ENCODE measurements around the gene CSMD2. TPM values are rescaled to one million over a fixed set of nuclear protein-coding genes. Genes with fewer than 3 reads are reported as not detected.
"Not testable (repeated sequence)": the region's sequence is repeated elsewhere in the genome, so short reads cannot be mapped to it uniquely, and the experiment has no call there.

Gene CSMD2
- total RNA-seq, 6 experiments from 2014 or later = under 0.01 to 0.19 (median 0.09) TPM; not detected in 1

DNA sequence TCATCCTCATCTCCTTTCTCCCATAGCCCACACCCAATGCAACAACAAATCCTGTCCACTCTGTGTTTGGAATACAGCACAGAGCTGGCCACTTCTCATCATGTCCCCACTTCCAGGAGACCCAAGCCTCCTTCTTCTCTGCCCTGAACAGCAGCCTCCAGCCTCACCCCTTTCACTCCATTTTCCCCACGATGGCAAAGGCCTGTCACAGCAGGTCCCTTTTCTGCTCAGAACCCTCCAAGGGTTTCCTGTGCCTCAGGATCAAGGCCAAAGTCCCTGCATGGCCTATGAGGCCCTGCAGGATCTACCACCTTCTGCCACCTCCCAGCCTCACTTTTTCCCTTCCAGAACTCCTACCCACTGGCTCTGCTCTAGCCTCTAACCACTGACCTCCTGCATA lies 78.5 kb downstream of the CSMD2 start:
- WGBS (ENCODE audit: insufficient coverage, low coverage, low lambda C conversion rate, missing lambda C conversion rate) = 78% methylated on average over 1 of the region's 1 CpG
- Histone ChIP-seq H3K27ac (no peak overlapping the region), H3K9me3 (no peaks in the 10 kb centered on the region), H3K4me3 (no peak overlapping the region), H3K4me1 (no peaks in the 10 kb centered on the region), H3K27me3 (no peaks in the 10 kb centered on the region), H3K36me3 (no peaks in the 10 kb centered on the region)
- ATAC-seq (no peak), DNase-seq (no peak)
- intact Hi-C loops (cut with DNase I) = no loop called here
- TF ChIP-seq, protein P1, sequence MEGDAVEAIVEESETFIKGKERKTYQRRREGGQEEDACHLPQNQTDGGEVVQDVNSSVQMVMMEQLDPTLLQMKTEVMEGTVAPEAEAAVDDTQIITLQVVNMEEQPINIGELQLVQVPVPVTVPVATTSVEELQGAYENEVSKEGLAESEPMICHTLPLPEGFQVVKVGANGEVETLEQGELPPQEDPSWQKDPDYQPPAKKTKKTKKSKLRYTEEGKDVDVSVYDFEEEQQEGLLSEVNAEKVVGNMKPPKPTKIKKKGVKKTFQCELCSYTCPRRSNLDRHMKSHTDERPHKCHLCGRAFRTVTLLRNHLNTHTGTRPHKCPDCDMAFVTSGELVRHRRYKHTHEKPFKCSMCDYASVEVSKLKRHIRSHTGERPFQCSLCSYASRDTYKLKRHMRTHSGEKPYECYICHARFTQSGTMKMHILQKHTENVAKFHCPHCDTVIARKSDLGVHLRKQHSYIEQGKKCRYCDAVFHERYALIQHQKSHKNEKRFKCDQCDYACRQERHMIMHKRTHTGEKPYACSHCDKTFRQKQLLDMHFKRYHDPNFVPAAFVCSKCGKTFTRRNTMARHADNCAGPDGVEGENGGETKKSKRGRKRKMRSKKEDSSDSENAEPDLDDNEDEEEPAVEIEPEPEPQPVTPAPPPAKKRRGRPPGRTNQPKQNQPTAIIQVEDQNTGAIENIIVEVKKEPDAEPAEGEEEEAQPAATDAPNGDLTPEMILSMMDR (IDR thresholded peaks at IDR 0.05) = no peak
- no peak for TF ChIP-seq POLR2A (IDR thresholded peaks at IDR 0.05)

DNA sequence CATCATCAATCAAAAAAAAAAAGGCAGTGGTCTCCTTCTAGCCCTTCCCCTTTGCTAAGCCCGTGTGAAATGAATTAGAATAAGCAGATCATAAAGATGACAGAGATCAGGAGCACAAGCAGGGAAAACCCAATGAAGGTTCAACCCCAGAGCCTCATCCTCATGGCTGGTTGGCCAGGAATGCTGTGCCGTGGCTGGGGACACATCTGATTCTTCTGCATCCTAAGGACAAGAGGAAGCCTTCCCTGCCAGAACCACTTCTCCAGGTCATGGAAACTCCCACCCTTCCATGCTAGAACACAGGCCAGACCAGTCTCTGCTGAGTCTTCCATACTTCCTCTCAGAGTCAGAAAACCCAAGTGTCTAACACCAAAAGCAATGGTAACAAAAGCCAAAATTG lies 81.1 kb downstream of the CSMD2 start:
- TF ChIP-seq POLR2A (IDR thresholded peaks at IDR 0.05) = no peak
- TF ChIP-seq, protein P1 (IDR thresholded peaks at IDR 0.05) = no peak
- Histone ChIP-seq H3K36me3 (no peaks in the 10 kb centered on the region), H3K27me3 (no peaks in the 10 kb centered on the region), H3K9me3 (no peaks in the 10 kb centered on the region), H3K4me3 (no peak overlapping the region), H3K4me1 (no peaks in the 10 kb centered on the region), H3K27ac (no peak overlapping the region)
- DNase-seq (no peak), ATAC-seq (no peak)
- intact Hi-C loops (cut with DNase I) = no loop called here
- WGBS (ENCODE audit: insufficient coverage, low coverage, low lambda C conversion rate, missing lambda C conversion rate) = 67% methylated on average over 2 of the region's 2 CpGs

DNA sequence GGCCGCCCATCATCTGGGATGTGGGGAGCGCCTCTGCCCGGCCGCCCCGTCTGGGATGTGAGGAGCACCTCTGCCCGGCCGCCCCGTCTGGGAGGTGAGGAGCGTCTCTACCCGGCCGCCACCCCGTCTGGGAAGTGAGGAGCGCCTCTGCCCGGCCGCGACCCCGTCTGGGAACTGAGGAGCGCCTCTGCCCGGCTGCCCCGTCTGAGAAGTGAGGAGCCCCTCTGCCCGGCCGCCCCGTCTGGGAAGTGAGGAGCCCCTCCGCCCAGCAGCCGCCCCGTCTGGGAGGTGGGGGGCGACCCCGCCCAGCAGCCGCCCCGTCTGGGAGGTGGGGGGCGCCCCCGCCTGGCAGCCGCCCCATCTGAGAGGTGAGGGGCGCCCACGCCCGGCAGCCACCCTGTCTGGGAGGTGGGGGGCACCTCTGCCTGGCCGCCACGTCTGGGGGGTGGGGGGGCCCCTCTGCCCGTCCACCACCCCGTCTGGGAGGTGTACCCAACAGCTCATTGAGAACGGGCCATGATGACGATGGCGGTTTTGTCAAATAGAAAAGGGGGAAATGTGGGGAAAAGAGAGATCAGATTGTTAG lies 82.9 kb downstream of the CSMD2 start:
- DNase-seq; ATAC-seq; H3K9me3 ChIP-seq; H3K4me1 ChIP-seq; H3K4me3 ChIP-seq; H3K36me3 ChIP-seq; H3K27ac ChIP-seq; intact Hi-C loops (cut with DNase I); H3K27me3 ChIP-seq: not testable (repeated sequence)
- 60% methylated on average over 1 of the region's 43 CpGs for WGBS (ENCODE audit: insufficient coverage, low coverage, low lambda C conversion rate, missing lambda C conversion rate)

DNA sequence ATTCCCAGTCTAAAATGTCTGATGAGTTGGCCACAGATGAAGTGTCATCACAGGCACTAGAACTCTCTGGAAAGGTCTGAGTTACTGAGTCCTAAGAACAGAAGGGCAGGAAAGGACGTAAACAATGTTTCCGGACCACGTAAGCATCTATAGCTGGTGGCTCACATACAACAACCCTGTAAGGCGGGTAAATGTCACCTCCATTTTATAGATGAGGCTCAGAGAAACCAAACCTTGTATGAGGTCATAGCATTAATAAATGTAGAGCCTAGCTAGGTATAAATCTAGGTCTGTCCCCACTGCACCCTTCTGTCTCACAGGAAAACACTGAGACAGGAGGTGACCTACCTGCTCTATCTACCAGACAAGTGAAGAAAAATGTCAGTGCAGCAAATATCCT lies 86.6 kb downstream of the CSMD2 start:
- WGBS (ENCODE audit: insufficient coverage, low coverage, low lambda C conversion rate, missing lambda C conversion rate) = 75% methylated on average over 4 of the region's 4 CpGs
- Histone ChIP-seq H3K4me3 (no peak overlapping the region), H3K27ac (no peak overlapping the region), H3K9me3 (no peaks in the 10 kb centered on the region), H3K27me3 (no peaks in the 10 kb centered on the region), H3K36me3 (no peaks in the 10 kb centered on the region), H3K4me1 (no peaks in the 10 kb centered on the region)
- TF ChIP-seq POLR2A (IDR thresholded peaks at IDR 0.05) = no peak
- TF ChIP-seq, protein P1 (IDR thresholded peaks at IDR 0.05) = no peak
- intact Hi-C loops (cut with DNase I) = no loop called here
- ATAC-seq = no peak
- no peak for DNase-seq

DNA sequence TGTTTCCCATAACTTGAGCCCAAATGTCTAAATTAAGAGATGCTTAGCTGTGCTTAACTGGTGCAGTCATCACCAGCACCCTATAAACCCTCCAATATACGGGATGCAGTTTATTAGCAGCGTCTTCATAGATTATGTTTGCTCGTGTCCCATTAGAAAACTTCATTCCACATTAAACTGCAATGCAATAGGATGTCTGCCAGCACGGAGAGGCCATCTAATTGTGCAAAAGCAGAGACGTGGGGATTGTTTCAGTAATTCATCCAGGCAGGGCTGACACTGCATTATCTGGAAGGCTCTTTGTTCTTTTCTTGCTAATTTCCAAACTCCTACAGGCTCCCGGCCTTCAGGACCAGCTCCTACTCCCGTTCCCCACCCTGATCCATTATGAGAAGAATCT lies 89.5 kb downstream of the CSMD2 start:
- WGBS (ENCODE audit: insufficient coverage, low coverage, low lambda C conversion rate, missing lambda C conversion rate) = 67% methylated on average over 6 of the region's 7 CpGs

More for the DNA sequence above, 89.5 kb downstream of the CSMD2 start:
- no peak overlapping the region for H3K4me3 ChIP-seq
- no peaks in the 10 kb centered on the region for H3K9me3 ChIP-seq
- DNase-seq = no peak
- intact Hi-C loops (cut with DNase I) = no loop called here
- no peaks in the 10 kb centered on the region for H3K4me1 ChIP-seq
- no peaks in the 10 kb centered on the region for H3K27me3 ChIP-seq
- no peak overlapping the region for H3K27ac ChIP-seq
- H3K36me3 ChIP-seq = no peaks in the 10 kb centered on the region
- no peak for ATAC-seq
- TF ChIP-seq, protein P1 (IDR thresholded peaks at IDR 0.05) = no peak
- TF ChIP-seq POLR2A (IDR thresholded peaks at IDR 0.05) = no peak
